ENCODE measurements around the gene KAT2B.

Gene KAT2B

DNA sequence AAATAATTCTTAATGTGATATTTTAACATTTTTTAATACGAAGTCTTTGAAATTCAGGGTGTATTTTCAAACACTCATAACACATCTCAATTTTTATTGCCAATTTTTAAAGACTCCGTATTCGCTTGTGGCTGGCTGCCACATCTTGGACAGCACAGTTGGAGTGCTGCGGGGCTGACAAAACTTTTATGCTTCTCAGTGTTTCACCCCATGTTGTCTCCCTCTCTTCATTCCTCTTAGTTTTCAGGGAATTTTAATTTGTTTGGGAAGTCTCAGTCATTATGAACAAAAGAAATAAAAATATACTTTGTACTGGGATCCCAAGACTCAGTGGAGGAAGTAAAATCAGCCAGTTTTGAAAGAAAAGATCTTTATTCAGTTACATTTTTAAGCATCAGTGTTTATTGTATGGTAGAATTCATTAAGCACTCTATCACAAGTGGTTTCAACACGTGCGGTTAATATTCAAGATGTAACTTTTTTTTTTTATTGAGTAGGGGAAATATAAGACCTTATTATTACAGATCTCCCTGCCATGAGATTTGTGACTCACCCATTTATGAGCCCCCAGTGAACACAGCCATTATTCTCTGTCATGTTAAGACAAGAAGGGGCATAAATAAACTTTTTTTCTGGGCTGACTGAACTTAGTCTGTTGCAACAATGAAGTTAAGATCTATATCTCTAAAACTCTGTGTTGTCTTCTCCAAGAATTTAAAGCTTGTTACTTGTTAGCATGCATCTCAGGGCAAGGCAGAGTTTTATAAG, 26.8 kb downstream of the KAT2B start:
- no peak for DNase-seq (ENCODE audit: low spot score)
- Histone ChIP-seq H3K36me3 (ENCODE audit: low read depth) (no peaks in the 10 kb centered on the region), H3K4me3 (ENCODE audit: severe bottlenecking) (no peak overlapping the region), H3K9me3 (ENCODE audit: severe bottlenecking) (no peaks in the 10 kb centered on the region), H3K27me3 (ENCODE audit: insufficient read depth, poor library complexity, severe bottlenecking) (no peaks in the 10 kb centered on the region), H3K4me1 (ENCODE audit: insufficient read depth, poor library complexity, severe bottlenecking) (peaks cover 42% of the 10 kb centered on the region), H3K27ac (ENCODE audit: poor library complexity, severe bottlenecking) (peak overlapping the region; percentile 70)
- peak; percentile 57 for ATAC-seq (ENCODE audit: low read depth)
- TF ChIP-seq, protein P1, sequence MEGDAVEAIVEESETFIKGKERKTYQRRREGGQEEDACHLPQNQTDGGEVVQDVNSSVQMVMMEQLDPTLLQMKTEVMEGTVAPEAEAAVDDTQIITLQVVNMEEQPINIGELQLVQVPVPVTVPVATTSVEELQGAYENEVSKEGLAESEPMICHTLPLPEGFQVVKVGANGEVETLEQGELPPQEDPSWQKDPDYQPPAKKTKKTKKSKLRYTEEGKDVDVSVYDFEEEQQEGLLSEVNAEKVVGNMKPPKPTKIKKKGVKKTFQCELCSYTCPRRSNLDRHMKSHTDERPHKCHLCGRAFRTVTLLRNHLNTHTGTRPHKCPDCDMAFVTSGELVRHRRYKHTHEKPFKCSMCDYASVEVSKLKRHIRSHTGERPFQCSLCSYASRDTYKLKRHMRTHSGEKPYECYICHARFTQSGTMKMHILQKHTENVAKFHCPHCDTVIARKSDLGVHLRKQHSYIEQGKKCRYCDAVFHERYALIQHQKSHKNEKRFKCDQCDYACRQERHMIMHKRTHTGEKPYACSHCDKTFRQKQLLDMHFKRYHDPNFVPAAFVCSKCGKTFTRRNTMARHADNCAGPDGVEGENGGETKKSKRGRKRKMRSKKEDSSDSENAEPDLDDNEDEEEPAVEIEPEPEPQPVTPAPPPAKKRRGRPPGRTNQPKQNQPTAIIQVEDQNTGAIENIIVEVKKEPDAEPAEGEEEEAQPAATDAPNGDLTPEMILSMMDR (IDR thresholded peaks at IDR 0.05; ENCODE audit: poor library complexity, severe bottlenecking): no peak

GRCh38 chr3:20068512-20069177, 28.4 kb downstream of the KAT2B start:
- H3K4me3 ChIP-seq (ENCODE audit: severe bottlenecking): no peak overlapping the region
- peak overlapping the region; percentile 70 for H3K27ac ChIP-seq (ENCODE audit: poor library complexity, severe bottlenecking)
- H3K4me1 ChIP-seq (ENCODE audit: insufficient read depth, poor library complexity, severe bottlenecking): peaks cover 41% of the 10 kb centered on the region
- no peaks in the 10 kb centered on the region for H3K36me3 ChIP-seq (ENCODE audit: low read depth)
- ATAC-seq (ENCODE audit: low read depth) (peak; percentile 47; the same call in 2 of the 3 replicates), DNase-seq (ENCODE audit: low spot score) (no peak)
- TF ChIP-seq, protein P1 (IDR thresholded peaks at IDR 0.05; ENCODE audit: poor library complexity, severe bottlenecking): no peak
- no peaks in the 10 kb centered on the region for H3K9me3 ChIP-seq (ENCODE audit: severe bottlenecking)
- H3K27me3 ChIP-seq (ENCODE audit: insufficient read depth, poor library complexity, severe bottlenecking): no peaks in the 10 kb centered on the region

DNA sequence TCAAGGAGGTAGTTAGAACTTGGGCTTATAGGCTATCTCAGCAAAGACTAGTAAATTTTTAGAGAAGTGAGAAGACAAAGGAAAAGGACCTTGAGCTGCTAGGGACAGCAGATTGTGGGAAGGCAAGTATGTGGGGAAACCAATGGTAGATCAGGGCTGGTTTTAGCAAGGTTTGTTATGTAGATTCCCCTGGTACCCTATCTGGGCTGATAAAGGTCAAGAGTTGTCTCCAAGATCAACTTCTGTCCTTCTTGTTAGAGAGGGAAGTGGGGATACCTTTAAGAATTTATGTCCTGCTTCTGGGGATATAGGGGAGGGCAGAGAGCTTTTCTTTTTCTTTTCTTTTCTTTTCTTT, 28.9 kb downstream of the KAT2B start:
- no peaks in the 10 kb centered on the region for H3K9me3 ChIP-seq (ENCODE audit: severe bottlenecking)
- DNase-seq (ENCODE audit: low spot score) (no peak), ATAC-seq (ENCODE audit: low read depth) (no peak)
- H3K36me3 ChIP-seq (ENCODE audit: low read depth): no peaks in the 10 kb centered on the region
- H3K27ac ChIP-seq (ENCODE audit: poor library complexity, severe bottlenecking): peak overlapping the region; percentile 70
- TF ChIP-seq, protein P1 (IDR thresholded peaks at IDR 0.05; ENCODE audit: poor library complexity, severe bottlenecking): no peak
- H3K4me3 ChIP-seq (ENCODE audit: severe bottlenecking): no peak overlapping the region
- no peaks in the 10 kb centered on the region for H3K27me3 ChIP-seq (ENCODE audit: insufficient read depth, poor library complexity, severe bottlenecking)
- H3K4me1 ChIP-seq (ENCODE audit: insufficient read depth, poor library complexity, severe bottlenecking): peaks cover 41% of the 10 kb centered on the region

DNA sequence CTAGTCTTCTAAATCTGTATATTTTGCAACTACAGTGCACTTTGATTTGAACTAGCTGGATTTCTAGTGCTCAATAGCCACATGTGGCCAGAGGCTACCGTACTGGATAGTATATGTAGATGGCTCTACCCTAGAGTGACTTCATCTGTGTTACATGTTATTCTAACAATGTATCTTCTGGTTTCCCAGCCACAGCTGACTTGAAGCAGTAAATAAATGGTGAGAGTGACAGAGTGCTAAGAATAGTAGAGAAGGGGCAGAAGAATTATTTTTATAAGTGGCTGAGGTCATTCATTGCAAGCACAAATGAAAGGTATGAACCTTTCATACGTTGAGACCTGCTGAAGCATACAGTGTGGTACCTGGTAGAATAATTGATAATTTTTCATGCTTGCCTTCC, 30.9 kb downstream of the KAT2B start:
- TF ChIP-seq, protein P1 (IDR thresholded peaks at IDR 0.05; ENCODE audit: poor library complexity, severe bottlenecking): no peak
- no peaks in the 10 kb centered on the region for H3K9me3 ChIP-seq (ENCODE audit: severe bottlenecking)
- no peak overlapping the region for H3K4me3 ChIP-seq (ENCODE audit: severe bottlenecking)
- DNase-seq (ENCODE audit: low spot score): no peak
- no peaks in the 10 kb centered on the region for H3K36me3 ChIP-seq (ENCODE audit: low read depth)
- H3K4me1 ChIP-seq (ENCODE audit: insufficient read depth, poor library complexity, severe bottlenecking): peaks cover 32% of the 10 kb centered on the region
- ATAC-seq (ENCODE audit: low read depth): no peak
- no peaks in the 10 kb centered on the region for H3K27me3 ChIP-seq (ENCODE audit: insufficient read depth, poor library complexity, severe bottlenecking)
- no peak overlapping the region for H3K27ac ChIP-seq (ENCODE audit: poor library complexity, severe bottlenecking)

DNA sequence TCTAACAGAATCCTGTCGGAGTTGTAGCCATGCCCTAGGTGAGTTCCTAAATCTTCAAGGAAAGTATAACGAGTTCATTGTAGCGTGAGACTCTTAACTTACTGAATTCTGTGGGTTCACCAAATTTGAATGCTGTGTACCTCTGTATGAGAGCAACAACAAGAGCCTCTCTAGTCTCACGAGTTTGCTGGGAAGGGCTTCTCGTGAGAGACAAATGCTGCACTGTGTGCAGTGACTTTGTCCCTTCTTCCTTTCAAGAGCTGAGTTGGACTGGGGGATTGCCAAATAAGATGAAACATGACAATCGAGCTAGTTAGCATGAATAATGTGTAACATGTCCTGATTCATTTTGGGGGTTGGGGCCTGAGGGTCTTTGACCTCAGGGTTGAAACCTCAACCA, 32.2 kb downstream of the KAT2B start:
- no peaks in the 10 kb centered on the region for H3K27me3 ChIP-seq (ENCODE audit: insufficient read depth, poor library complexity, severe bottlenecking)
- TF ChIP-seq, protein P1 (IDR thresholded peaks at IDR 0.05; ENCODE audit: poor library complexity, severe bottlenecking): no peak
- no peaks in the 10 kb centered on the region for H3K36me3 ChIP-seq (ENCODE audit: low read depth)
- H3K9me3 ChIP-seq (ENCODE audit: severe bottlenecking): no peaks in the 10 kb centered on the region
- H3K4me3 ChIP-seq (ENCODE audit: severe bottlenecking): no peak overlapping the region
- ATAC-seq (ENCODE audit: low read depth) (no peak), DNase-seq (ENCODE audit: low spot score) (no peak)
- peaks cover 25% of the 10 kb centered on the region for H3K4me1 ChIP-seq (ENCODE audit: insufficient read depth, poor library complexity, severe bottlenecking)
- H3K27ac ChIP-seq (ENCODE audit: poor library complexity, severe bottlenecking): no peak overlapping the region

Data from RWPE2 (cell line).